ENCODE results near the gene SH3RF2. TPM values are rescaled to one million over a fixed set of nuclear protein-coding genes. Genes with fewer than 3 reads are reported as not detected.

Gene SH3RF2
- total and polyA plus RNA-seq, 2 donors (not counting 1 experiment from before 2014, with no cell fraction given) = 0.03 TPM; not detected in 1

DNA sequence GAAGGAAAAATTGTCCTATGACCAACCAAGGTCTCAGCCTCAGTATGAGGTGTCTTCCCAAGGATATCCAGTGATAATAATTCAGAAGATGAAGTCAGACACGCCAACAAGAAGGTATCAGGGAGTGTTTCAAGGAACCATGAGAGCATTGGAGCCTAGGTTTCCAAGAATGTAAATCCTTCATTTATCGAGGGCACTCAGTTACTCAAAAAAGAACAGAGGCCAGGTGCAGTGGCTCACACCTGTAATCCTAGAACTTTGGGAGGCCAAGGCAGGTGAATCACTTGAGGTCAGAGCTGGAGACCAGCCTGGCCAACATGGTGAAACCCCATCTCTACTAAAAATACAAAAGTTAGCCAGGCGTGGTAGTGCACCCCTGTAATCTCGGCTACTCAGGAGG is 98.2 kb downstream of the SH3RF2 start:
- Histone ChIP-seq H3K9me3 (ENCODE audit: control extremely low read depth in 1 of 3, control insufficient read depth in 2 of 3, insufficient read depth in 1 of 3, low read length in 2 of 3) (no peaks in the 10 kb centered on the region), H3K79me2 (ENCODE audit: control insufficient read depth, insufficient read depth, low read length) (no peaks in the 10 kb centered on the region), H3K9ac (ENCODE audit: low read length) (no peak overlapping the region), H2AFZ (ENCODE audit: insufficient read depth, low read depth, low read length, poor library complexity, severe bottlenecking) (no peak overlapping the region), H3K36me3 (replicated peaks in 1 of 2; ENCODE audit: control extremely low read depth in 1 of 2, control insufficient read depth in 1 of 2, extremely low read depth in 1 of 2, insufficient read depth in 2 of 2, low read length in 1 of 2) (no peaks in the 10 kb centered on the region), H3K27me3 (replicated peaks in 1 of 4; ENCODE audit: control extremely low read depth in 1 of 4, control insufficient read depth in 3 of 4, insufficient read depth in 4 of 4, low read length in 3 of 4) (no peaks in the 10 kb centered on the region), H3K4me3 (ENCODE audit: control extremely low read depth in 1 of 5, extremely low read depth in 1 of 5, insufficient read depth in 1 of 5, low read depth in 2 of 5, low read length in 4 of 5) (no peak overlapping the region), H3K4me1 (ENCODE audit: control insufficient read depth in 2 of 2, insufficient read depth in 2 of 2, low read length in 2 of 2) (no peaks in the 10 kb centered on the region), H3K4me2 (replicated peaks; ENCODE audit: low read depth, low read length, poor library complexity, severe bottlenecking) (no peak overlapping the region), H3K27ac (ENCODE audit: low read length in 2 of 2) (no peak overlapping the region), H4K20me1 (ENCODE audit: control insufficient read depth, insufficient read depth, low read length, poor library complexity, severe bottlenecking) (no peaks in the 10 kb centered on the region)
- Mint-ChIP-seq H3K9me3 (ENCODE audit: insufficient read depth) (no peaks in the 10 kb centered on the region), H3K4me3 (no peak overlapping the region), H3K27me3 (peaks cover 4% of the 10 kb centered on the region), H3K4me1 (no peaks in the 10 kb centered on the region), H3K27ac (no peak overlapping the region)
- intact Hi-C loops (cut with micrococcal nuclease) = no loop called here
- ATAC-seq (ENCODE audit: low read depth) = no peak
- ChIA-PET POLR2A (no interaction called here), CTCF (no interaction called here)
- TF ChIP-seq, protein P1, sequence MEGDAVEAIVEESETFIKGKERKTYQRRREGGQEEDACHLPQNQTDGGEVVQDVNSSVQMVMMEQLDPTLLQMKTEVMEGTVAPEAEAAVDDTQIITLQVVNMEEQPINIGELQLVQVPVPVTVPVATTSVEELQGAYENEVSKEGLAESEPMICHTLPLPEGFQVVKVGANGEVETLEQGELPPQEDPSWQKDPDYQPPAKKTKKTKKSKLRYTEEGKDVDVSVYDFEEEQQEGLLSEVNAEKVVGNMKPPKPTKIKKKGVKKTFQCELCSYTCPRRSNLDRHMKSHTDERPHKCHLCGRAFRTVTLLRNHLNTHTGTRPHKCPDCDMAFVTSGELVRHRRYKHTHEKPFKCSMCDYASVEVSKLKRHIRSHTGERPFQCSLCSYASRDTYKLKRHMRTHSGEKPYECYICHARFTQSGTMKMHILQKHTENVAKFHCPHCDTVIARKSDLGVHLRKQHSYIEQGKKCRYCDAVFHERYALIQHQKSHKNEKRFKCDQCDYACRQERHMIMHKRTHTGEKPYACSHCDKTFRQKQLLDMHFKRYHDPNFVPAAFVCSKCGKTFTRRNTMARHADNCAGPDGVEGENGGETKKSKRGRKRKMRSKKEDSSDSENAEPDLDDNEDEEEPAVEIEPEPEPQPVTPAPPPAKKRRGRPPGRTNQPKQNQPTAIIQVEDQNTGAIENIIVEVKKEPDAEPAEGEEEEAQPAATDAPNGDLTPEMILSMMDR (IDR thresholded peaks at IDR 0.05) = no peak
- TF ChIP-seq EZH2 (IDR thresholded peaks at IDR 0.05; ENCODE audit: borderline replicate concordance, insufficient read depth, low read depth, low read length, poor library complexity, severe bottlenecking) = no peak
- WGBS (ENCODE audit: insufficient coverage) = 59% methylated on average over 4 of the region's 4 CpGs
- no peak for DNase-seq

DNA sequence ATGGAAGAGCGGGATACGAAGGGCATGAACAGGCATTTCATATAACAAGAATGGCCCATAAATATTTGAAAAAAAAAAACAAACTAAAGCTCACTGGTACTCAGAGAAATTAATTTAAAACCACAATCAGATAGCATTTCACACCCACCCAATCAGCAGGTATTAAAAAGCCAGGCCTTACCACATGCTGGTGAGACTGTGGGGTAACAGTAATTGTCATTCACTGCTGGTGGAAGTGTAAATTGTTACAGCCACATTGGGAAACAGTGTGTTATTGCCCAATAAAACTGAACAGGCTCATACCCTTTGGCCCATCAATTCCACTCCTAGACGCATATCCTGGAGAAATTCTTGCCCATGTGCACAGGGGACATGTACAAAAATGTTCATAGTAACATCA is 103.0 kb downstream of the SH3RF2 start:
- Mint-ChIP-seq H3K9me3 (ENCODE audit: insufficient read depth) (no peaks in the 10 kb centered on the region), H3K4me1 (no peaks in the 10 kb centered on the region), H3K27ac (no peak overlapping the region), H3K4me3 (no peak overlapping the region), H3K27me3 (no peaks in the 10 kb centered on the region)
- Histone ChIP-seq H3K4me3 (ENCODE audit: control extremely low read depth in 1 of 5, extremely low read depth in 1 of 5, insufficient read depth in 1 of 5, low read depth in 2 of 5, low read length in 4 of 5) (no peak overlapping the region), H3K9ac (ENCODE audit: low read length) (no peak overlapping the region), H4K20me1 (ENCODE audit: control insufficient read depth, insufficient read depth, low read length, poor library complexity, severe bottlenecking) (no peaks in the 10 kb centered on the region), H3K4me1 (ENCODE audit: control insufficient read depth in 2 of 2, insufficient read depth in 2 of 2, low read length in 2 of 2) (no peaks in the 10 kb centered on the region), H3K4me2 (replicated peaks; ENCODE audit: low read depth, low read length, poor library complexity, severe bottlenecking) (no peak overlapping the region), H3K27ac (ENCODE audit: low read length in 2 of 2) (no peak overlapping the region), H2AFZ (ENCODE audit: insufficient read depth, low read depth, low read length, poor library complexity, severe bottlenecking) (no peak overlapping the region), H3K27me3 (replicated peaks in 1 of 4; ENCODE audit: control extremely low read depth in 1 of 4, control insufficient read depth in 3 of 4, insufficient read depth in 4 of 4, low read length in 3 of 4) (no peaks in the 10 kb centered on the region), H3K79me2 (ENCODE audit: control insufficient read depth, insufficient read depth, low read length) (no peaks in the 10 kb centered on the region), H3K9me3 (ENCODE audit: control extremely low read depth in 1 of 3, control insufficient read depth in 2 of 3, insufficient read depth in 1 of 3, low read length in 2 of 3) (no peaks in the 10 kb centered on the region), H3K36me3 (replicated peaks in 1 of 2; ENCODE audit: control extremely low read depth in 1 of 2, control insufficient read depth in 1 of 2, extremely low read depth in 1 of 2, insufficient read depth in 2 of 2, low read length in 1 of 2) (no peaks in the 10 kb centered on the region)
- TF ChIP-seq EZH2 (IDR thresholded peaks at IDR 0.05; ENCODE audit: borderline replicate concordance, insufficient read depth, low read depth, low read length, poor library complexity, severe bottlenecking) = no peak
- TF ChIP-seq, protein P1 (IDR thresholded peaks at IDR 0.05) = no peak
- whole genome bisulfite sequencing (ENCODE audit: insufficient coverage) = no CpG with 5 or more reads among the region's 3 CpGs
- CTCF ChIA-PET = no interaction called here
- POLR2A ChIA-PET = no interaction called here
- no peak for ATAC-seq (ENCODE audit: low read depth)
- intact Hi-C loops (cut with micrococcal nuclease) = no loop called here
- DNase-seq = no peak

Measured in B cell (primary cell).